Activated naive CD4-positive, alpha-beta T cell treated with anti-CD3 and anti-CD28 coated beads, Interleukin-2, amount 50 U/mL, for 16 hours (primary cell): ENCODE measurements around the gene SOX6.

Experiments
- DNase-seq: peaks from one replicate; pipeline ENCODE4 v3.0.0-alpha.2; 2020

SOX6 gene

DNA sequence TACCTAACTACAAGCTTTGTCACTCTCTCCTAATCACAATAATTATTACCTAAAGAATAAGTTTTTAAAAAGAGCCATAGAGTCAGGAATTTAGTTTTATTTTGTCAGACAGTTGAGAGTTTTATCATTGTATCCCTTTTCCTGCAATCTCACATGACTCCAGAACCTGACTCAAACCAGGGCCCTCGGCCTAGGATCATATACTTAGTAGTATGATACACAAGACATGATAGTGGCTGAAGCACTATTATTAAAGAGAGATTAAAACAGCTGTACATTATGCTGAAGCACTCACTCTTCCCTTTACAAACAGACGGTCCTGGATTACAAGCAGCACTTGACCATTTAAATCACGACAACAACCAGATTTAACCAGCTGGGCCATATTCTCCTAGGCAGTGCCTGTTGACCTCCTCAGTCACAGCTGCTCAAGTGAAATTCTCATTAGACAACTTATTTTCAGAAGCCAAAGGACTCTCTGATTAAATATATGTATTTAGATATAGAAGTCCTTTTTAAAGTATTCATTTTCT lies 44.0 kb downstream of the SOX6 start:
- no peak for DNase-seq

DNA sequence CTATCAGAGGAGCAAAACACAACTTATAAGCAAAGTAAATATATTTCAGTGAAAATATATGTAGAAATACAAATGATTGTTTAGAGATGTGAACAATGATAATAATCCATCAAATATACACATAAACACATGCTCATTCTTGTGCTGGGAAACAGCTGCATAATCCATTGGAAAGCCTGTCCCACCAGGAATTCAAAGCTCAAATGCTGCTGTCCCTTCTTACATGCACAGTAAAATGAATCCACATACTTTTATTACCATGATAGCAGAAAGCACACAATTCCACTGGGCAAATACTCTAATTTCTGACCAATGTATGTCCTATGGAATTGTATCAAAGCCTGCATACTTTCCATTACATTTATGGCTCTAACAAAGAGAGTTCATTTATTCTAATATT lies 44.5 kb downstream of the SOX6 start:
- no peak for DNase-seq

DNA sequence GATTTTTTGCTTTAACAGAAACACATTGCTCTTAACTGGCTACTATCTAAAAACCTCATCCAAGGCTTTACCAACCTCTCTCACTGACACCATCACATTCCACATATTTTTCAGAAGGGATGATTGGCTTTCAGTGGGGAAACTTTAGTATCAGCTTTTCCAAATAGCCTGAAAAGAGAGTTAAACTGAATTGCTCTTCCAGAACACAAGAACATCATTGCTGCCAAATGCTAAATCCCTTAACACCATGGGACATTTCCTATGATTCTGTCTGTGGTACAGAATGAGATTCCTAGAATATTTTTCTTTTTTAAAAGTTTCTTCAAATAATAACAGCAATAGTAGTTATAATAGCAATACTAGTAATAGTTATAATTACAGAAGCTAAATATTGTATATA lies 45.4 kb downstream of the SOX6 start:
- no peak for DNase-seq

DNA sequence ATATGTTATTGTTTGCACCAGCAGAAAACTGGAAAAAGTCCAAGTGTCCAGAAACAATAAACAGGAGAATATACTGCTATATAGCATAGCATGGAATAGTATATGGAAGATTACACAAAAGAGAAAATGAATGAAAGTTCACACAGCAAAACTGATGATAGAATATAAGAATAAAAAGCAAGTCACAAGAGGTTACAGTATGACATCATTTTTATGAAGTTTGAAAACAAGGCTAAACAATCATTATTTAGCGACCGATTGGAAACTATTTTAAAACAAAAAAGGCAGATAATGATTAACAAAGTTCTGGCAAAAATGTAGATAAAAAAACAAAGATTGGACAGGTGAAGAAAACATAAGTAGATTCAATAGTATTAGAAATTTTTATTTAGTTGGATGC lies 47.1 kb downstream of the SOX6 start:
- no peak for DNase-seq

DNA sequence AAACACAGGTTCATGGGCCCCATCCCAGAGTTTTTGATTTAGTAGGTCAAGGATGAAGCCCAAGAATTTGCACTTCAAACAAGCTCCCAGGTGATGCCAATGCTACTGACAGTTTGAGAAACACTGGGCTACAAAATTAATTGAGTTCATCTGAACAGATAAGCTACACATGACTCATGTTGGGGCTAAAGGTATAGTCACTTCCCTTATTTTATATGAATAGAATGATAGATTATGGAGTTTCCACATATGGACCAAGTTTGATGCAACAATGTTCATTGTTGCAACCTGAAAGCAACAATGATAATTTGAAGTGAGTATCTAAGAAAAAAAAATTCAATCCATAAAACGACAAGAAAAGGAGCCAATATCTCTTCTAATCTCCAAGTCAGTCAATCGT lies 54.9 kb downstream of the SOX6 start:
- DNase-seq, result no peak

DNA sequence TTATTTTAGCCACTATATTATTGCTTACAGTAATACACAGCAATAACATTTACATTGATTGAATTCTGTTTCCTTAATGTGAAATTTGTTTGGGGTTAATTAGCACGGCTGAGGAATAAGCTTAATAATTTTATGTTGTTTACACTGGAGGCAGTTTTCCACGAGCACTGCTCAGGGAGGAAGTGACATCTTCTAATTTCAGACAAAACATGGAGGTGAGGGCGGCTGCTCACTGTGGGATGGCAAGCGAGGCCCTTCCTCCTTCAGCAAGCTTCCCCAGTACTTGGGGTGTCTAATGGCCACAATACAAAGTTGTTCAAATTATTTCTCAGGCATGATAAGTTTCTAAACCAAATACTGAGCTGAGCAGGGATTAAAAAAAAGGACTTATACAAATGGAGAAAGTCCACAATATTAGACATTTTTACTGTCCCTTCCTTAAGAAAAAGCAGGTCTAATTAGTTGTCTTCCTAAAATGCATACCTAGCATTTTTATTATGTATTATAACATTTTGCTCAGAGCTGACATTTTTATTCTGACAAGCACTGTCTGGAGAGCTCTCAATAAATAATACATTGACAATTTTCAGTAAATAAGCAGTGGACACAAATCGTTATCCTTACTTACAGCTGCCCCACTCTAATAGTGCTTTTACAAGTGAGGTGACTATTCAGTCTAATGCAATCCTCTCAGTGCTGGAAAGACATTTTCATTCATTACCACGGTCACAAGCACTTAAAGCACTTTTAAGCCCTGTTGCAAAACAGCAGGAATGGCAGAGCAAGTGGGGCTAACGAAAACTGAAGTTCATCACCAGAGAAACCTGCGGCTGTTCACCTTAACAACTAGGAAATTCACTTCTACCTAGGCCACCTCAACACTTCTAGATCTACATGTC lies 56.2 kb downstream of the SOX6 start:
- no peak for DNase-seq

DNA sequence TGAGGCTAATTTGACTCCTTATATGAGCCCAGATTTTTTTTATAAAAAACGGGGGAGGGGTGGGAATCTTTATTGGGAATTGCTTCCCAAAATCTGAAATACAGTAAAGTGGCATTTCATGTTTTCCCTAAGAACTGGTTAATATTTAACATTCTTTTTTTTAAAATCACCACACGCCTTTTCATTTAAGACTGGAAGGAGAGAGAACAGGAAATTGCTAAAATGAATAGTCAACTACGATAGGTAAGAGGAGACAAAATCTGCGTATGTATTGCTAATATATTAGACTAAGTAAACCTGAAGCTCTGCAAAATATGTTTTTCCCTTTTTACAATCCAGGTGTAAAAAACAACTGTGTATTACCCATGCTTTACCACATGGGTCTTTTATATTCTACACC lies 57.0 kb downstream of the SOX6 start:
- no peak for DNase-seq

DNA sequence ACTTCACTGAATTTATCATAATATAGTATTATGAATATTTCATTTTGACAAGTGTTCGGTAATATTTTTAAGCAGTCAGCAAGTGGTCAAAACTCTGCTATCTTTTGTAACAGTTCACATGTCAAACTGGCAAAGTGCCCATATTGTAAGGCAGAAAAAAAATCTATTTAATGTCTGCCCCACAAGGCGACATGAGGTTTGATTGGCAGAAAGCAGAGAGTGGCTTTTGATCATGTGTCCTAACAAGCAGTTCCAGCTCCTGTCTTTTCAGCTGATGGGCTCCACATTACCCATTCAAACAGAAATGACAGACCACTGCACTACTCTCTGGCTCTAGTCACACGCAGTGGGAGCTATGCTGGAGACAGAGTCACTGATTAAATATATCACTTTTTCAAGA lies 59.0 kb downstream of the SOX6 start:
- DNase-seq, result no peak

DNA sequence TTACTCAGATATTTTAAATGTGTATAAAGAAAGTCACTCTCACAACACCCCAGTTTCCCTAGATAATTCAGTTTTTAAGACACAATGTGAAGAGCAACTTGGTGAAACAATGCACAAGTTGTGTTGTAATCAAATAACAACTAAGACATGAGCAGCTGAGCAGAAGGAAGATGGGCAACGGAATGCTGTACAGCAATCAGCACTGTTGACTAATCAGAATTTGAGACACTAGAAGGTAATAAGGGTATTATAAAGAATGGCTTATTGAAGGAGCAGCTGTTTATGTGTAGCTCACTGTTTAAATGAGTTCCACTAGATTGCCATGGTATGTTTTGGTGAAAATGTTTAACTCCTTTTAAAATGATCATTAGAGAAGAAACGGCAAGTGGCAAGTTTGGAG lies 60.1 kb downstream of the SOX6 start:
- no peak for DNase-seq

DNA sequence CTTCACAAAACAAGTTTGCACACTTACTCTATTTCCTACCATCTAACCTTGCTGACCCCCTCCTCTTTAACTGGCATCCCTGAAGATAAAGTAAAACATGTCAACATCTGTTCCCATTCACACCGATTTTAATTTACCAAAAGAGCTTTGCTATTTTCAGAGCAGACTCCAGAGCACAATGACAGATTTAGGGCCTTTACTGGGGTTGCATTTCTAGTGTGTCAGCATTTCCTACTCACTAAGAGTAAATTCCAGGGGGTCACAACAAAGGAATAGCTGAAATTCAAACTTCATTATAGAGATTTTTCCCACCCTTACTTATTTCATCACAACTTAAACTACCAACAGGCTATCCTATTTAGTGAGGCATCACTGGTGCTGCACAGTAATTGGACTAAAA lies 60.8 kb downstream of the SOX6 start:
- no peak for DNase-seq

DNA sequence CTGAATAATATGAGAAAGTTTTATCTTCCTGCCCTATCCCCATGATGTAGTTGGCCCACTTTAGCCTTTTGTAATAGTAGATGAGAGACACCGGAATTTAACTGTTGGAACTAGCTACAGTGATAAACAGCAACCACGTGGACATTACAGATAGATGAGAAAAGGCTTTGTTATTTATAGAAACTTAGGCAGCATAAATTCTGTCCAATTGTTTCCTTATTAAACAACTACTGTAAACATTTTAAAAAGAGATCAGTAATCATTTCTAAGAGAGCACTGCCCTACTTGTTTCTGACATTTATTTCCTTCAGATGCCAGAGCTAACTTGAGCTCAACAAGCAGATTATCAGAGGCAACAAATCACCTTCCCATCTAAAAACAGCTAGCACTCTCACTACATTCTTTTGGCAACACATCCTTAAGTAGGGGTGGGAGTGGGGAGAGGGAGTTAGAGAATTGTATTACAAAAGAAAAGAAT lies 63.1 kb downstream of the SOX6 start:
- no peak for DNase-seq

DNA sequence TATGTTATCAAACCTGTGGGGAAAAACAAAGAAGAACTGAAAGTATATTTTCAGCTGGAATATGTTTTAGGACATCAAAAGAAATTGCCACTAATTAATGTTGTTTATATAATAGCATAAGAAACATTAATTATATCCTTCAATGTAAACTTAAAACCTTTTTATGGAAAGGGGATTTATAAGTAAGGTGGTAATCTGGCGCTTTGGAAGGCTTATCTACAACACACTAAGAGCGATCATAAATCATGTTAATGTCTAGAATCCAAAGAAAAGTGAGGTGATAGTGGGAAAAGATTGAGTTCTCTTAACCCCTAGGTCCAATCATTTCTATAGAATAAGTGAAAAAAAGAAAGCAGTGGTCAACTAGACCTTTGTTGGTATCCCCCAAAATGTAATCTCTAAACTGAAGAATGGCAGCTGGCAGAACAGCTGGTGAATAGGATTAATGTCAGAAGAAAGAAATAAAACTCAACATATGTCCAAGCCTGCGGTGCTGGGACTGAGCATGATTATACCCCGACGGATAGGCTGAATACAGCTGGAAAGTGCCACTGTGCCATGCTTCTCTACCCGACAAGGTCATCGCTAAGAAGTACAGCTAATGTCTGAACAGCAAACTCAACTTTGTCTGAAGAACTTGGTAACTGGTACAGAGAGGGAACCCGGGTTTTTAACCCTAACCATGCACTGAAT lies 64.0 kb downstream of the SOX6 start:
- no peak for DNase-seq

DNA sequence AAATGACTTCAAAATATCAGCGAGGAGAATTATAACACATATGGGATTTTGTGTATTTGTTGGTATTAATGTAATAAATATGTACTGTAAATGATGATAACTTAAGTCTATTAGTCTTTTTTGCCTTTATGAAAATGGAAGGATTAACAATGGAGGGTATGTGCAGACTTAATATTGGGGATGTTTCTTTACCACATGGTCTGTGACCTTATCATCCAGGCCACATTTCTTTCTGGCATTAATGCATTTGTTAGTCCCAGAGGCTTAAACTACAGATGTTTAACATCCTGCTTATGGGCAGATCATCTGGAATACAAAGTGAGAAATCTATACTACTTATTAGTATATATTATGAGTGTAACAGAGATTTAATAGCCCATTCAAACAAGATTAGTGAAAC lies 64.6 kb downstream of the SOX6 start:
- DNase-seq, result no peak

DNA sequence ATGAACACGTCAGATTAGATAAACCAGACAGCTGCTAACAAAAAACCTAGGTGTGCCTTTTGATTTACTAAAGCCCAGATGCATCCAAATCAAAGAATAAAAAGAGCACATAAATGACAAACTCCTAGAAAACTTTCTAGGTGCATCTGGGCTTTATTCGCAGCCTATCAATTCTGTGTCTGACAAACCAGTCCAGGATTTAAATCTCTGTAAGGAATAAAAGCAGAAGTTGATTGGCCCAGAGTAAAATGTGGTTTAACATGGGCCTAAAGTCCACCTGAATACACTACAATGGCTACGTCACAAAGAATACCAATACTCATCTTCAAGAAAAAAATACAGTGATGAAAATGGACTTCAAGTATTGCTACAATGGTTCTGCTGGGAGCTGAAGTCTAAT lies 66.8 kb downstream of the SOX6 start:
- no peak for DNase-seq

DNA sequence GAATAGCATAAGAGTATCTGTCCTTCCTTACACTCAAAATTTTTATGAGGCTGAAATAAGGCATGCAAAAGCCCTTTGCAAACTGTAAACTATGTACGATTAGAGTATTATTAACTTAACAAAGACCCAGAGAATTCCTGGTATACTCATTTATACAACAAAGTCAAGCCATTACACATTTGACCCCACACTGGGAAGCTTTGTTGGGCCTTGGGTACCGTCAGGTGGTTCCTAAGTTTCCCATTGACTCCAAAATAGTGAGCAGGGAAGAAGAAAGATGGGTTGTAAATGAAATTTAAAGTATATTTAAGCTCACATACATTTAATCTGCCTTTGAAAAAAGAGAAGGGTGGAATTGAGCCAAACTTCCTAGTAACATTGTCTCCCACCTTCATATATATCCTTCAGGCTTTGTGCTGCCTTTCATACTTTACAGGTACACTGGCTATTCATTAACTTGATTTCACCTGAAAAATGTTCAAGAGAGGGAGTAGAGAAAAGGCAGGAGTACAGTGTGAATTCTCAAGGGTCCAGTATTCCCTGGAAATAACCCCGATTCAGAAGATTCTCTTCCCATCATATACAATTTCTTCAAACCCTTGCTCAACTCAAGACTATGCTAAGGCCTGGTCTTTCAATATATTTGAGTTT lies 68.6 kb downstream of the SOX6 start:
- no peak for DNase-seq

DNA sequence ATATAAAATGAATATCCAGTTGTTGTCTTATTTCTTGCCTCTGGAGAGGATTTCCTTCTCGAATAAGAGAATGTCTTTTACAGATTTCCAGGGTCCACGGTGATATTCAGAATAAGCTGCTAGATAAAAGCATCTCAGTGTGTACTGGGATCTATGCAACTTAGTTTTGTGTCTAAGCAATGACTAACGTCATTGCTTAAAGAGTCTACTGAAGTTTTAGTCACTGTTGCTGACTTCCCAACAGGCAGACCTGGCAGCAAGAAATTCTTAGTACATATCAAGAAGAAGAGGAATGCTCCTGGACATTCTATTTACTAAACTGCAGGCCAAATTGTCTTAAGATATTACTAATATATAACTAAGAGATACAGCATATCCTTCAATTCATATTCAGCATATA lies 70.3 kb downstream of the SOX6 start:
- no peak for DNase-seq

DNA sequence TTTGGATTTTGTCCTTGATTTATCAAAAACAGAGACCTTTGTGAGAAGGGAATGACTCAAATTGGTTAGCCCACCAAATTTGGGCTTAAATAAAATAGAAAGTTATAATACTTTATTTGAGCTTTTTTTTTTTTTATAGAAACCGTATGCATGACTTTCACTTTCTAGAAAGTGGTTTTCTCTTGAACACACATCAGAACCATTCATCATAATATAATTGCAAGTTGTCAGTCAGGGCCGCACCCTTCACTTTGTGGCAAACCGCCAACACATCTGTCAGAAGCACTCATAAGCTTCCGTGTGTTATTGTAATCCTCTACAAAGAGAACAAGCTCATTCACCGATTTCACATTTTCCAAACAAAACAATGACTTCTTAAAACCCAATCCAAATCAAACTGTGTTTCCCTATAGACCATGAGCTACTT lies 76.1 kb downstream of the SOX6 start:
- no peak for DNase-seq

DNA sequence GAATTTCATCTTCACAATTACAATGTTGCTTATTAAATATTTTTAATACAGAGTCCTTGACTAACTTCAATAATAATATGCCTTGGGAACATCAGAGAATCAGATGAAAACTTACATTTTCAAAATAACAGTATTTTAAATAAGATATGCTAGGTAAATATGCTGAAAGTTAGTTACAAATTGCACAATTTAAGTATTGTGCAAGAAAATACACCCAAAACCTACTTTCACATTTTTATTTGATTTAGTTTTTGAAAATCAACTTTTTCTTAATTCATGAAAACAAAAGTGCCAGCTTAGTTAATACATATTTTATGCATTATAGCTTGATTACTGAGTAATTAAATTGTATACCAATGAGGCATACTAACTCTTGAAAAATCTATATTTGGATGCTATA lies 76.8 kb downstream of the SOX6 start:
- no peak for DNase-seq

DNA sequence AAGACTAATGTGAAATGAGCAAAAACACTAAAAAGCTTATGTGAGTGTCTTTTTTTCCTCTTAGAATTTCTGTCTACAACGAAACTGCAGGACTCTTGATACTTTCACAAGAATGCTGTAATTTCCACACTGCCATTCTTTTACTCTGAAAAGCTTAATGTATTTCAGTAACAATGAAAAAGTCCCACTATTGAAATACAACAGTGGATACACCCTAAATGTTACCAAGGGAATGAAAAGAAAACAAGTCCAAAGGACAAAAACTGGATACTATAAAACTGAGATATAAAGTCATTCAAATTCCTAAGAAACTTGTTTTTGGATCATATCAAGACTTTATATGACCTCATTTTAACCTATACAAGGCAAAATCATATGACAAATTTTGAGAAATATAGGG lies 77.4 kb downstream of the SOX6 start:
- DNase-seq, result no peak

DNA sequence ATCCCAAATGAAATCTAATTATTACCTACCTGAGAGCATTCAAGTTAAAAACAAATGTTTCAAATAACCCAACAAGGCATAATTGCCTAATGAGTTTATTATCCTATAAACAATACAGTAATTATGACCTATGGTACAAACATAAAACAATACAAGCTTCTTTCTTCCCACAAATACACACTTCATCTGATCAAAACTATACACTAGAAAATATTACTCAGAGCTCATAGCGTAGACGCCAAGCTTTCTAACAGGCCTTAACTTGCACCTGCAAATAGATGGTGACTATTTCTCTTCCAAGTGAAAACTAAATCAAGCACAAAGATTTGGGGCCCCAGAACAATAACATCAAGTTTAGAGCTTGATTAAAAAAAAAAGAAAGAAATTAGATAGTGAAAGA lies 78.1 kb downstream of the SOX6 start:
- DNase-seq, result no peak

DNA sequence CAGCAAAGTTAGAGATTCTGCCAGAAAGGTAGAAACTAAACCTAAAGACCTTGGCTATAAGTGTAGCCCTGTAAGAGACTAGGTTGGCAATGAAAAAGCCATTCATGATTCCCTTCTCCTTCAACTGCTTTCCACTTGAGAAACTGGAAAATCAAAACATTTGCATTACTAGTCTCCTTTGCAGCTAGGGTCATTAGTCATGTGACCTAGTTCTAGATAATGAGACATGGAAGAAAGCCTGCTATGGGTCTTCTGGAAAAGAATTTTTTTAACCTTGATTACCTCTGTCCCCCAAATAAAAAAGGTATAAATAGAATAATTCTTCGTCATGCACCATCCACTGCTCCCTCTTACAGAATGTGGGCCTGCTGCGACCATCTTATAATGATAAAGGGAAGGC lies 80.1 kb downstream of the SOX6 start:
- DNase-seq, result no peak

DNA sequence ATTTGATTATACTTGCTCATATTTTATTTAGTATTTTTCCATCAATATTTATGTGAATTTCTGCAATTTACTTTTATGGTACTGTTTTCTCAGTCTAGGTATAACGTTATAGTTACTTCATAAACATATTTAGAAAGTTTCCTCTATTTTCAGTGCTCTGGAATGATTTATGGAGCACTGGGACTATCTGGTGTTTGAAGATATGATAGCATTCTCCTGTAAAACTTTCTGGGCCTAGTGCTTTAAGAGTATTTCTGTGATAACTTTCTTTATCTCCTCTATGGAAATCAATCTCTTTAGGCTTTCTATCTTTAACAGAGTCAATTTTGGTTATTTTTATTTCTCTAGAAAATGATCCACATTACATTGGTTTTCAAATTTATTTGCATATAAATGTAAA lies 85.1 kb downstream of the SOX6 start:
- DNase-seq, result no peak

DNA sequence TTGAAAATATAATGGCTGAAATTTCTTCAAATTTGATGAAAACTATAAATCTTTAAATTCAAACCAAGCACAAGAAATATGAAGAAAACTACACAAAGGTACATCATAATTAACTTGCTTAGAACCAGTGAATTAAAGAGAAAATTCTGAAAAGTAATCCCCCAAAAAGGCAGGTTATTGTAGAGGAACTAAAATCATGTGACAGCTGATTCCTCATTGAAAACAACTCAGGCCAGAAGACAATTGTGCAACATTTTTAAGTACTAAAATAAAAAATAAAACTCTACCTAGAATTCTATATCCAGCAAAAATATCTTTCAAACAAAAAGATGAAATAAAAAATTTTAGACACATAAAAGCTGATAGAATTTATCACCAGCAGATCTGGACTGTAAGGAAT lies 90.3 kb downstream of the SOX6 start:
- DNase-seq, result no peak

DNA sequence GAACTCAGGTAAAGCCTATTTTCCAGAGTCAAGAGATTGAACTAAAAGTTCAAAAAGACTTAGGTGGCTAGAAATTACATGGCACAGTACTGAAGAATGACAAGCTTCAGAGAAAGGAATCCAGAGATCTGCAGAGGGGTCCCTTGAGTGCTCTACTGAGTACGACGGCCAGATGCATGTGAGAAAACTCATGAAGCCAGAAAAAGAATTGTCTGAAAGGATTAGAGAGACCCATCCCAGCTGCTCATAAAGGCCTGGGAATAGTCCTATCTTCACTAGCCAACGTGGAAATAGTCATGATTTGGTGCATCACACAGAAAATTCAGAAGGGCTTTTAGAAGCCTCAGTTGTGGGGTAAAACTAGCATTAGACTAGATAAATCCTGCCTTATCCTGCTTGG lies 91.3 kb downstream of the SOX6 start:
- DNase-seq, result no peak
